Stimulated activated CD8-positive, alpha-beta memory T cell treated with anti-CD3 and anti-CD28 coated beads, Interleukin-15, amount 100 ng/mL, for 24 hours (primary cell): Measurements from ENCODE around the gene TMCO5A.
"Not testable (repeated sequence)": the region's sequence is repeated elsewhere in the genome, so short reads cannot be mapped to it uniquely, and the experiment has no call there.

Source experiments
- DNase-seq: peaks from one replicate; pipeline ENCODE4 v3.0.0-alpha.2; 2020; ENCODE audit warnings: low read depth

The TMCO5A gene

DNA sequence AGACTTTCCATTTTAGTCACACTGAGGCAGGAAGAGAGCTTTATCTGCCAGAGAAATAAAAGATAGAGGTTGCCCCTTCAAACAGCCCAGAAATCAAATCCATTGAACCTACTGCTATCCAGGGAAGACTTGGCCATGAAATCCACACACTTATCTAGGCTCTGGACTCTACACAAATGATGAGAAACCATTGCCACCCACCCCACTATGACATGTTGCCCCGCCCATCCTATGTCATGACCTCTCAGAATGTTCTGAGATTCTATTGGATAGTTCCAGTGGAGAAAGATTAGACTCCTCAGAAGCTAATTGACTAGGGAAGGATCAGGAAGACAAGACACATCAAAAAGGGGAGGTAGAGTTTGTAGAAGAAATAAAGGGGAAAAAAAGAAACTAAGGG, at the start of gene TMCO5A:
TMCO5A (plus strand) TSS at position 301 of the 400 bp plus-strand sequence. CDS start 1,684 bp downstream, outside the sequence.
- no peak for DNase-seq

DNA sequence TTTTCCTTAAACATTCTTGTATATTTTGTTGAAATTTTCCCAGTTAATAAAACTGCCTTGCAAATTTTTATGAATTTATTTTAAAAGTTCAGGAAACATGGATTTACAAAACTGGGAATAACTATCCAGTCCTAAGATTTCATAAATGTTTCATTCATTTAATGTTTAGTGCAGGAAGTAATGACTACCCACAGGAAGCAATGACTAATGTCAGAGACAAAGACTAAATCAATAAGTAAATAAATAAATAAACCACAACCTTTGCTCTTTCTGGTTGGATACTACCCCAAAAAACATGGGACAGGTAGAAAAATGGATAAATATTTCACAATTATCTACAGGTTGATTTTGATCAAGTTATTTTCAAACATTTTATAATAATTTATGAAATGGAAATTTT, 48.8 kb upstream of the TMCO5A start:
- DNase-seq = no peak

- no peak for DNase-seq
Observed at GRCh38 chr15:37888356-37888755, 46.1 kb upstream of the TMCO5A start.

GRCh38 chr15:37891766-37892368, 42.6 kb upstream of the TMCO5A start:
- no peak for DNase-seq

DNA sequence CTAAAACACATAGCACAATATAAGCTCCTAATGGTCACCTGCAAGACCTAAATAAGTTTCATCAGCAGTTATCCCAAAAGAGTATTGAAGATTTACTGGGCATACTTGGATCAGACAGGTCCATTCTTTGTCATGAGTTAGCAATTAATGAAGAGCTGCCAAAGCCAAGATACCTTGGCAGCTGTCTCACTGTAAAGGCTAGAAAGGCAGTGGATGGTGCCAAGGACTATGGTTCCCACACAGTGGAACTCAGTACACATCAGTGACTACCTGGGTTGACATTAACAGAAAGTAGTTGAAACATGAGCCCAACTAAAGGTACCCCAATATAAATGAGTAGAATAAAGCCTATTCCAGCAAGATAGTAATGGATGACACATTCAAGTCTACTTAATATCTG, 41.1 kb upstream of the TMCO5A start:
- DNase-seq = no peak

GRCh38 chr15:37898362-37898761, 36.1 kb upstream of the TMCO5A start:
- no peak for DNase-seq

- no peak for DNase-seq
Observed at GRCh38 chr15:37900326-37901221, 33.9 kb upstream of the TMCO5A start.

GRCh38 chr15:37902126-37902525, 32.3 kb upstream of the TMCO5A start:
- no peak for DNase-seq

DNA sequence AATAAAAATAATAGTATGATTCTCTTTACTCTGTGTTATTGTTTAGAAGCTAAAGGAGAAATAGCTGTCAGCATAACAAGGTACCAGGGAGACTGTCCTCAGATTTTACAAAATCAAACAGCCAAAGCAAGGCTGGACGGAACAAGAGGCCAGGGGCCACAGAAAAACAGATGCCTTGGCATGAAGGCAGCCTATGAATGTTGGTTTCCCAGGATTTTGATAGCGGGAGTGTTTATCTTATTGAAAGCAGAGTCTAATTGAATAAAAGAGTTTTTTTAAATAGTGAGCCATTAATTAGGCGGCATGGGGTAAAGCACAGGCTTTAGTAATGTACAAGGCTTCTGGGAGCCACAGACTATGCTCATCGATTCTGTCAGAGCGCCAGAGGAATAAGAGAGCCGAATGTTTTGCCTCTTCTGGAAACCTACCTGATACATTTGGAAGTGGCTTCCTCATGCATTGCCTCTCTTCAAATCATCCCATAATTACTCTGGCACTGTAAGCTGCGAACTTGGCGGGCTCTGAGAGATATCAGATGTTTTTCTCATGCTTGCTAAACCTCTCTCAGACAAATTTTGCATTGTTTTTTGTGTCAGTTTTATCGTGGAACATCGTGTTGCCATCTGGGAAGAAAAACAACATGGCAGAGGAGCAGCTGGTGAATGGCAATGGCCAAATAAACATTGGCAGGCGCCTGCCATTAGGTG, 30.4 kb upstream of the TMCO5A start:
- DNase-seq = no peak

DNA sequence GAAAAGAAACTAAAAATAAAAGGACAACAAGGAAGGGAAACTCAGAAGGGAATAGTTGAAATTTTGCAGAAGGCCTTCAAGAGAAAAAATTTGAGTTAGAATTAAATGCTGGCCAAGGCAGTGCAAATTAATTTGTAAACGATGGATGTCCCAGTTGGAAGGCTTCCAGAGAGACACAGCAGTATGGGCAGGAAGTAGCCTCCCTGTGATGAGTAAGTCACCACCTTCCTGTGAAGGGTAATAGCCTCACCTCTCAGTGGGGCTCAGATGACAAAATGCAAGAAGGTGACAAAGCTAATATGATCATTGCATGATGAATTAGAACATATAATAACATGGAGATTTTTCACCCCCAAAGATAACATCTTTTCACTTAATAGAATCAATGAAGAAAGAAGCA, 27.3 kb upstream of the TMCO5A start:
- no peak for DNase-seq

DNA sequence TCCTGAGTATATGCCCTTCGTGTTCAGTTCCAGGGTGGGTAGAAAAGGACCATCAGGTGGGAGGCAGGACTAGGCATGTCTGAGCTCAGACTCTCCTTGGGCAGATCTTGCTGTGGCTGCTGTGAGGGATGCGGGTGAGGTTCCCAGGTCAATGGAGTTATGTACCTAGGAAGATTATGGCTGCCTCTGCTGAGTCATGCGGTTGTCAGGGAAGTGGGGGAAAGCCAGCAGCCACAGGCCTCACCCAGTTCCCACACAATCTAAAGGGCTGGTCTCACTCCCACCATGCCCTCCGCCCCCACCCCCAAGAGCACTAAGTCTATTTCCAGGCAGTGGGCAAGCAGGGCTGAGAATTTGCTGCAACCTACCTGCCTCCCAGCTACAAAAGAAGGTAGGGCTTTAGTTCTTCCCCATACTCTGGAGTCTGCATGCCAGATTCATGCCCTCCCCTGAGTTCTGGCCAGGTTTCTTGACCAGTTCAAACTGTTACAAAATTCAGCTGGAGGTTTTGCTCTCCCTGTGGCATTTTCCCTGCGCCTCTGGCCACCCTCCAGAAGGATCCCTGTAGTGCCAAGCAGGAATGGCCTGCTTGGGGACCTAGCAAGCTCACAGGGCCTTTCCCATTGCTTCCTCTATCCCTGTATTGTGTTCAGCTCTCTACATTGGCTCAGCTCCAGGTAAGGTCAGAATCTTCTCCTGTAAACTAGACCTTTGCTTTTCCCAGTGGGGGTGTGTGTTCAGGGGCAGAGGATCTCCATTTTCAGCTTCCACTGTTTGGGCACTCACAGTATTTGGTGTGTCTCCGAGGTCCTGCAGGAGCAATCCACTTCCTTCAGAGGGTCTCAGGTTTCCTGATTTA, 12.7 kb upstream of the TMCO5A start:
- DNase-seq = no peak

DNA sequence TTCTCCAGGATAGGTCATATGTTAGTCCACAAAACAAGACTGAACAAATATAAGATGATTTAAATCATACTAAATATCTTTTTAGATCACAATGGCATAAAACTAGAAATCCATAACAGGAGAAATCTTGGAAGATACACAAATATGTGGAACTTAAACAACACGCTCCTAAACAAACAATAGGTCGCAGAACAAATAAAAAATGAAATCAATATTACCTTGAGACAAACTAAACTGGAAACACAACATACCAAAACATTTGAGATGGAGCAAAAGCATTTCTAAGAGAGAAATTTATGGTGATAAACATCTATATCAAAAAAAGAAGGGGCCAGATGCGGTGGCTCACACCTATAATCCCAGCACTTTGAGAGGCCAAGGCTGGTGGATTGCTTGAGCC, 8.3 kb upstream of the TMCO5A start:
- no peak for DNase-seq

GRCh38 chr15:37929238-37929637, 5.2 kb upstream of the TMCO5A start:
- no peak for DNase-seq

DNA sequence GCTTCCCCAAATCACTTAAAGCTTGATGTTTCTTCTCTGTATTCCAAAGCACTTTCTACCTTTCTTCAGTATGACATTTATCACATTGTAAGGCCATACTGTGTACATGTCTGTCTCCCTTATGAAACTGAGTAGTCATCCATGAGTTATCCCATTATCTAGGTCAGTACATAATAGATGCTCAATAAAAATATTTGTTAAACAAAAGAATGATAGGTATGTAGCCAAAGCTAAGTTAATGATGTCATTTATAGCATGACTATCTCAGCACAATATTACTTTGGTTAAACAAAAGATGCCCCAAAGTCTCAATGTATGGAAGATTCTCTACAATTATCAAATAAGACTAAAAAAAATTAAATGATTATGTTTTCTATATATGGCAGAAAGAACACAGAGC, 3.1 kb upstream of the TMCO5A start:
- no peak for DNase-seq

DNA sequence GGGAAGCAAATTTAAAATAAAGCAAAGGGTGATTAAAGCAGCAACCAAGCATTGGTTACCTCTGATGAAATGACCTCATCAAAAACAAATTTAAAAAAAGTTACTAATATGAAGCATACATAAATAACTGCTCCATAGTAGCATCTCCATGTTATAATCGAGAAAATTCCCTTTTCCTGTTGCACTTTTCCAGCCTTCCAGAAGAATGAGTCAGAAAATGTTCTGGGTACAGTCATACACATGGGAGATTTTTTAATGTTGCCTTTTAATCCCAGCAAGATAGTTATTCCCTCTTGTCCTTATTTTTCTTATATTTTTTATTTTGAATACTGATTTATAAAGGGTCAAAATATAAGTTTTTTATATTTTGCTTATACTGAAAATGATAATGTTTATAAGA, 2.6 kb upstream of the TMCO5A start:
- DNase-seq = no peak

GRCh38 chr15:37932549-37932948, 1.9 kb upstream of the TMCO5A start:
- no peak for DNase-seq

GRCh38 chr15:37933666-37934065, 774 bp upstream of the TMCO5A start:
- DNase-seq = no peak

GRCh38 chr15:37940876-37941275, 6.4 kb downstream of the TMCO5A start:
- no peak for DNase-seq

- DNase-seq = no peak
Observed at GRCh38 chr15:37941779-37942178, 7.3 kb downstream of the TMCO5A start.

DNA sequence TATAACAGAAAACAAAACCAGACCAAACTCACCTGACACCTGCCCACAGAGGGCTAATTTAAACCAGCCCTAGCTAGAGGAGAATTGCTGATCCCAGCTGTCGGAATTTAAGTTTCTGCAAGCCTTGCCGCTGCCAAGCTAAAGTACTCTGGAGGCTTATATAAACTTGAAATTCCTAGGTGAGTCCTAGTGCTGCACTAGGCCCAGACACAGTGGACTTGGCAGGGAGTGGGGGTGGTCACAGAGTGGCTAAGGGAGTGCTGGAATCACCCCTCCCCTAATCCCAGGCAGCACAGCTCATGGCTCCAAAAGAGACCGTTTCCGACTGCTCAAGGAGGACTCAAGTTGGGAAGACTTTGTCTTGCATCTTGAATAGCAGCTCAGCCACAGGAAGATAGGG, 17.6 kb downstream of the TMCO5A start:
- no peak for DNase-seq

DNA sequence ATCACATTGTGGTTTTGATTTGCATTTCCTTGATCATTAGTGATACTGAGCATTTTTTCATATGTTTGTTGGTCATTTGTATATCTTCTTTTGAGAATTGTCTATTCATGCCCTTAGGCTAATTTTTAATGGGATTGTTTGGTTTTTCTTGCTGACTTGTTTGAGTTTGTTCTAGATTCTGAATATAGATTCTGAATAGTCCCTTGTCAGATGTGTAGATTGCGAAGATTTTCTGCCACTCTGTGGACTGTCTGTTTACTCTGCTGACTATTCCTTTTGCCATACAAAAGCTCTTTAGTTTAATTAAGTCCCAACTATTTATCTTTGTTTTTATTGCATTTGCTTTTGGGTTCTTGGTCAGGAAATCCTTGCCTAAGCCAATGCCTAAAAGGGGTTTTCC, 26.3 kb downstream of the TMCO5A start:
- not testable (repeated sequence) for DNase-seq

GRCh38 chr15:37967788-37968187, 33.3 kb downstream of the TMCO5A start:
- DNase-seq = no peak
